ENCODE results near the gene RASIP1.

The RASIP1 gene

GRCh38 chr19:48742096-48742495 lies 1.7 kb upstream of the RASIP1 start:
- H3K4me1 ChIP-seq (ENCODE audit: insufficient read depth, low read length, poor library complexity, severe bottlenecking), result peaks cover 21% of the 10 kb centered on the region
- H2AFZ ChIP-seq (ENCODE audit: low read length), result no peak overlapping the region
- no peaks in the 10 kb centered on the region for H3K9me3 ChIP-seq (ENCODE audit: insufficient read depth, low read depth, low read length)
- H3K9ac ChIP-seq (ENCODE audit: low read depth, low read length, poor library complexity, severe bottlenecking), result no peak overlapping the region
- H3K9me2 ChIP-seq (replicated peaks; ENCODE audit: low read depth, low read length), result no peaks in the 10 kb centered on the region
- TF ChIP-seq EZH2phosphoT487 (IDR thresholded peaks at IDR 0.05; ENCODE audit: borderline replicate concordance) (no peak), CTCF (conservative IDR thresholded peaks at IDR 0.05; ENCODE audit: low read length) (no peak)
- no peaks in the 10 kb centered on the region for H3F3A ChIP-seq (ENCODE audit: low read depth)
- no peaks in the 10 kb centered on the region for H3K36me3 ChIP-seq (ENCODE audit: insufficient read depth, low read length)
- H3K4me3 ChIP-seq (ENCODE audit: low read length, poor library complexity, severe bottlenecking), result no peak overlapping the region
- no peak overlapping the region for H3K4me2 ChIP-seq (ENCODE audit: low read depth, low read length, poor library complexity, severe bottlenecking)
- H3K27me3 ChIP-seq (ENCODE audit: insufficient read depth, low read length, poor library complexity, severe bottlenecking), result no peaks in the 10 kb centered on the region
- no peaks in the 10 kb centered on the region for H4K20me1 ChIP-seq (ENCODE audit: insufficient read depth, low read length, poor library complexity, severe bottlenecking)
- no peaks in the 10 kb centered on the region for H3K79me2 ChIP-seq (ENCODE audit: insufficient read depth, low read length)

DNA sequence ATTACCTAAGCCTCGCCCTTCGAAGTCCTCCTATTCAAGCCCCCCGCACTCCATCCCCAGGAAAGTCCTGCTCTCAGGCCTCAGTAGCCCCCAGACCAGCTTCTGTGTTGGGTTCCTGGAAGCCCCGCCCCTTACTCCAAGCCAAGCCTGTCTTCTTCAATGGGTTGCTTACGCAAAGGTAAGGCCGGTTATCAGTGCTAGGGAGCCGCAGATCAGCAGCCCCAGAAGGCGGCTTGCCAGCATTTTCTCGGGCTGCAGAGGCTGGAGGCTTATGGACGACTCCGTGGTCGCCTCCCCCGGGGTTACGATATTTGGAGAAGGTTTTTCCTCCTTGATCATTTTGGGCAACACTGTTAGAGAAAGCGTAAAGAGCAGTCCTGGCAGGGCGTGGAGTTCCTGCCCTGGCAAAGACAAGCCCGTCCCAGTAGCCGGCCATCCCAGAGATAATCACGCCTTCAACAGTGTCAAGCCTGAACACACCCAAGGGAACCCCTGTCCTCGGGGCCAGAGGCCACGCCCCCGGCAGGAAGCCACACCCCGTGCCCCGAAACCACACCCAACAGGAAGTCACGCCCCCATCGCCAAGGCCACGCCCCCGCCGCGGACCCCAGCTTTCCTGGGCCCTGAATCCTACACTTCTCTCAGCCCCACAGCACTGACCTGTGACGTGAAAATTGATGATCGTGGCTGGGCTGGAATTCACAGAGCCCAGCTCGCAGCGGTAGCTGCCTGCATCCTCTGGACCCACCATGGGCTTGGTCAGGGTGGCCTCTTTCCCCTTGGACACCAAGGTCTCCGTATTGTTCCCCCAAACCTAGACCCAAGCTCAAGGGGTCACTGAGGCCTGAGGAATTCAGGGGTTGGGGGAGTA lies 954 bp upstream of the RASIP1 start:
- Histone ChIP-seq H3K4me3 (ENCODE audit: low read length, poor library complexity, severe bottlenecking) (no peak overlapping the region), H3K9me2 (replicated peaks; ENCODE audit: low read depth, low read length) (no peaks in the 10 kb centered on the region), H3F3A (ENCODE audit: low read depth) (no peaks in the 10 kb centered on the region), H2AFZ (ENCODE audit: low read length) (no peak overlapping the region), H4K20me1 (ENCODE audit: insufficient read depth, low read length, poor library complexity, severe bottlenecking) (no peaks in the 10 kb centered on the region), H3K79me2 (ENCODE audit: insufficient read depth, low read length) (no peaks in the 10 kb centered on the region), H3K9me3 (ENCODE audit: insufficient read depth, low read depth, low read length) (no peaks in the 10 kb centered on the region), H3K36me3 (ENCODE audit: insufficient read depth, low read length) (no peaks in the 10 kb centered on the region), H3K27me3 (ENCODE audit: insufficient read depth, low read length, poor library complexity, severe bottlenecking) (no peaks in the 10 kb centered on the region), H3K4me1 (ENCODE audit: insufficient read depth, low read length, poor library complexity, severe bottlenecking) (peaks cover 21% of the 10 kb centered on the region), H3K4me2 (ENCODE audit: low read depth, low read length, poor library complexity, severe bottlenecking) (no peak overlapping the region), H3K9ac (ENCODE audit: low read depth, low read length, poor library complexity, severe bottlenecking) (no peak overlapping the region)
- no peak for TF ChIP-seq CTCF (conservative IDR thresholded peaks at IDR 0.05; ENCODE audit: low read length)
- TF ChIP-seq EZH2phosphoT487 (IDR thresholded peaks at IDR 0.05; ENCODE audit: borderline replicate concordance), result no peak

GRCh38 chr19:48739404-48740163 lies 826 bp downstream of the RASIP1 start:
- no peak overlapping the region for H3K4me3 ChIP-seq (ENCODE audit: low read length, poor library complexity, severe bottlenecking)
- H3K27me3 ChIP-seq (ENCODE audit: insufficient read depth, low read length, poor library complexity, severe bottlenecking), result no peaks in the 10 kb centered on the region
- H3K4me1 ChIP-seq (ENCODE audit: insufficient read depth, low read length, poor library complexity, severe bottlenecking), result peaks cover 19% of the 10 kb centered on the region
- H3K79me2 ChIP-seq (ENCODE audit: insufficient read depth, low read length), result no peaks in the 10 kb centered on the region
- H3K36me3 ChIP-seq (ENCODE audit: insufficient read depth, low read length), result no peaks in the 10 kb centered on the region
- H4K20me1 ChIP-seq (ENCODE audit: insufficient read depth, low read length, poor library complexity, severe bottlenecking), result no peaks in the 10 kb centered on the region
- no peaks in the 10 kb centered on the region for H3K9me2 ChIP-seq (replicated peaks; ENCODE audit: low read depth, low read length)
- H3K4me2 ChIP-seq (ENCODE audit: low read depth, low read length, poor library complexity, severe bottlenecking), result no peak overlapping the region
- H3F3A ChIP-seq (ENCODE audit: low read depth), result no peaks in the 10 kb centered on the region
- TF ChIP-seq EZH2phosphoT487 (IDR thresholded peaks at IDR 0.05; ENCODE audit: borderline replicate concordance) (no peak), CTCF (conservative IDR thresholded peaks at IDR 0.05; ENCODE audit: low read length) (no peak)
- no peaks in the 10 kb centered on the region for H3K9me3 ChIP-seq (ENCODE audit: insufficient read depth, low read depth, low read length)
- H2AFZ ChIP-seq (ENCODE audit: low read length), result no peak overlapping the region
- H3K9ac ChIP-seq (ENCODE audit: low read depth, low read length, poor library complexity, severe bottlenecking), result no peak overlapping the region

All from Loucy (cell line).